Measurements from ENCODE around the gene IGSF9B. TPM values are rescaled to one million over a fixed set of nuclear protein-coding genes. Genes with fewer than 3 reads are reported as not detected.

Gene IGSF9B
- total and polyA plus RNA-seq, 5 experiments from 2014 or later = 0.35 to 16.1 (median 2.2) TPM

GRCh38 chr11:133980665-133981064 is 23.9 kb upstream of the IGSF9B start:
- Mint-ChIP-seq H3K9me3 (no peaks in the 10 kb centered on the region), H3K27me3 (peaks cover 0 to 2% (median 0%) of the 10 kb centered on the region in 5 donors), H3K27ac (no peak overlapping the region), H3K4me1 (peaks cover 0 to 7% (median under 1%) of the 10 kb centered on the region in 4 donors), H3K36me3 (no peaks in the 10 kb centered on the region), H3K4me3 (no peak overlapping the region)
- no peak for ATAC-seq
- no peak for DNase-seq
- POLR2A ChIA-PET = no interaction called here

- Mint-ChIP-seq H3K27me3 (peaks cover 0 to 4% (median 2%) of the 10 kb centered on the region in 5 donors), H3K9me3 (no peaks in the 10 kb centered on the region), H3K4me1 (peaks cover 0 to 7% (median under 1%) of the 10 kb centered on the region in 4 donors), H3K36me3 (no peaks in the 10 kb centered on the region), H3K4me3 (no peak overlapping the region), H3K27ac (peak overlapping the region in 1 of 10 donors; percentile 56)
- ATAC-seq (no peak), DNase-seq (no peak)
- POLR2A ChIA-PET = no interaction called here
These were observed 22.0 kb upstream of the IGSF9B start for GRCh38 chr11:133978794-133979193.

GRCh38 chr11:133977067-133977677 is 20.4 kb upstream of the IGSF9B start:
- ATAC-seq = no peak
- no peak for DNase-seq
- H3K27me3 Mint-ChIP-seq = peaks cover 0 to 7% (median 2%) of the 10 kb centered on the region in 5 donors
- H3K9me3 Mint-ChIP-seq = no peaks in the 10 kb centered on the region
- H3K4me1 Mint-ChIP-seq = peaks cover 0 to 7% (median 0%) of the 10 kb centered on the region in 4 donors
- POLR2A ChIA-PET = interaction anchor here (0.6 kb wide), 1 partner anchor 13 kb away, joined by 4 read pairs; no protein-coding TSS in a partner anchor
- H3K36me3 Mint-ChIP-seq = no peaks in the 10 kb centered on the region
- no peak overlapping the region for H3K27ac Mint-ChIP-seq
- no peak overlapping the region for H3K4me3 Mint-ChIP-seq

GRCh38 chr11:133975488-133975849 is 18.7 kb upstream of the IGSF9B start:
- Mint-ChIP-seq H3K4me1 (peaks cover 0 to 7% (median 0%) of the 10 kb centered on the region in 4 donors), H3K27ac (no peak overlapping the region), H3K27me3 (peaks cover 0 to 7% (median 0%) of the 10 kb centered on the region in 5 donors), H3K9me3 (peaks cover 0 to 2% (median 0%) of the 10 kb centered on the region in 9 donors), H3K36me3 (no peaks in the 10 kb centered on the region), H3K4me3 (no peak overlapping the region)
- DNase-seq (no peak), ATAC-seq (no peak)
- POLR2A ChIA-PET = no interaction called here

GRCh38 chr11:133974836-133975487 is 18.2 kb upstream of the IGSF9B start:
- POLR2A ChIA-PET = no interaction called here
- peaks cover 0 to 2% (median 0%) of the 10 kb centered on the region in 9 donors for H3K9me3 Mint-ChIP-seq
- peaks cover 0 to 7% (median 0%) of the 10 kb centered on the region in 4 donors for H3K4me1 Mint-ChIP-seq
- DNase-seq = no peak
- no peak overlapping the region for H3K4me3 Mint-ChIP-seq
- no peak for ATAC-seq
- no peaks in the 10 kb centered on the region for H3K36me3 Mint-ChIP-seq
- H3K27ac Mint-ChIP-seq = no peak overlapping the region
- H3K27me3 Mint-ChIP-seq = peaks cover 0 to 10% (median 2%) of the 10 kb centered on the region in 5 donors

- H3K4me1 Mint-ChIP-seq = peaks cover 10 to 14% (median 12%) of the 10 kb centered on the region in 4 donors
- H3K27ac Mint-ChIP-seq = no peak overlapping the region
- H3K4me3 Mint-ChIP-seq = no peak overlapping the region
- DNase-seq = no peak
- POLR2A ChIA-PET = no interaction called here
- H3K9me3 Mint-ChIP-seq = peaks cover 0 to 2% (median 0%) of the 10 kb centered on the region in 9 donors
- peaks cover 0 to 11% (median 2%) of the 10 kb centered on the region in 5 donors for H3K27me3 Mint-ChIP-seq
- H3K36me3 Mint-ChIP-seq = no peaks in the 10 kb centered on the region
- ATAC-seq = no peak
These were observed 15.1 kb upstream of the IGSF9B start for GRCh38 chr11:133971881-133972280.

GRCh38 chr11:133969112-133969511 is 12.3 kb upstream of the IGSF9B start:
- DNase-seq (no peak), ATAC-seq (no peak)
- H3K4me3 Mint-ChIP-seq = peak overlapping the region in 1 of 10 donors; percentile 12
- H3K27me3 Mint-ChIP-seq = peaks cover 0 to 12% (median 4%) of the 10 kb centered on the region in 5 donors
- POLR2A ChIA-PET = no interaction called here
- H3K4me1 Mint-ChIP-seq = peaks cover 11 to 20% (median 16%) of the 10 kb centered on the region in 4 donors
- no peak overlapping the region for H3K27ac Mint-ChIP-seq
- H3K36me3 Mint-ChIP-seq = no peaks in the 10 kb centered on the region
- H3K9me3 Mint-ChIP-seq = peaks cover 0 to 2% (median 0%) of the 10 kb centered on the region in 9 donors

- peaks cover 11 to 20% (median 16%) of the 10 kb centered on the region in 4 donors for H3K4me1 Mint-ChIP-seq
- peaks cover 0 to 2% (median 0%) of the 10 kb centered on the region in 9 donors for H3K9me3 Mint-ChIP-seq
- POLR2A ChIA-PET = no interaction called here
- DNase-seq = no peak
- H3K4me3 Mint-ChIP-seq = peak overlapping the region in 8 of 10 donors; percentile 86 to 96 (median 93)
- no peaks in the 10 kb centered on the region for H3K36me3 Mint-ChIP-seq
- peak overlapping the region in 3 of 10 donors; percentile 88 to 97 (median 93) for H3K27ac Mint-ChIP-seq
- ATAC-seq = no peak
- peaks cover 0 to 12% (median 4%) of the 10 kb centered on the region in 5 donors for H3K27me3 Mint-ChIP-seq
These were observed 11.5 kb upstream of the IGSF9B start for GRCh38 chr11:133968300-133968699.

GRCh38 chr11:133967599-133968238 is 11.0 kb upstream of the IGSF9B start:
- ATAC-seq = peak; percentile 44 to 53
- POLR2A ChIA-PET = no interaction called here
- Mint-ChIP-seq H3K4me3 (peak overlapping the region; percentile 86 to 96 (median 92)), H3K9me3 (peaks cover 0 to 2% (median 0%) of the 10 kb centered on the region in 9 donors), H3K27me3 (peaks cover 0 to 12% (median 4%) of the 10 kb centered on the region in 5 donors), H3K36me3 (no peaks in the 10 kb centered on the region), H3K4me1 (peaks cover 11 to 20% (median 16%) of the 10 kb centered on the region in 4 donors), H3K27ac (peak overlapping the region; percentile 83 to 97 (median 92))
- no peak for DNase-seq

GRCh38 chr11:133966921-133967598 is 10.3 kb upstream of the IGSF9B start:
- no peaks in the 10 kb centered on the region for H3K36me3 Mint-ChIP-seq
- ATAC-seq = peak; percentile 88 to 96
- peaks cover 0 to 2% (median 0%) of the 10 kb centered on the region in 9 donors for H3K9me3 Mint-ChIP-seq
- peak overlapping the region; percentile 83 to 97 (median 92) for H3K27ac Mint-ChIP-seq
- POLR2A ChIA-PET = no interaction called here
- H3K4me3 Mint-ChIP-seq = peak overlapping the region; percentile 86 to 96 (median 92)
- H3K4me1 Mint-ChIP-seq = peaks cover 11 to 20% (median 16%) of the 10 kb centered on the region in 4 donors
- DNase-seq = peak; percentile 59 to 86 (median 70)
- peaks cover 0 to 12% (median 4%) of the 10 kb centered on the region in 5 donors for H3K27me3 Mint-ChIP-seq

GRCh38 chr11:133966172-133966651 is 9.4 kb upstream of the IGSF9B start:
- ATAC-seq (no peak), DNase-seq (no peak)
- Mint-ChIP-seq H3K9me3 (peaks cover 0 to 2% (median 0%) of the 10 kb centered on the region in 9 donors), H3K4me1 (peaks cover 11 to 20% (median 16%) of the 10 kb centered on the region in 4 donors), H3K27ac (no peak overlapping the region), H3K27me3 (peaks cover 0 to 12% (median 4%) of the 10 kb centered on the region in 5 donors), H3K36me3 (no peaks in the 10 kb centered on the region), H3K4me3 (peak overlapping the region in 6 of 10 donors; percentile 15 to 96 (median 34))
- POLR2A ChIA-PET = no interaction called here

- H3K36me3 Mint-ChIP-seq = no peaks in the 10 kb centered on the region
- peak overlapping the region in 2 of 10 donors; percentile 29 to 88 for H3K27ac Mint-ChIP-seq
- peaks cover 0 to 11% (median 3%) of the 10 kb centered on the region in 5 donors for H3K27me3 Mint-ChIP-seq
- ATAC-seq (no peak), DNase-seq (no peak)
- H3K4me1 Mint-ChIP-seq = peaks cover 11 to 20% (median 16%) of the 10 kb centered on the region in 4 donors
- H3K9me3 Mint-ChIP-seq = no peaks in the 10 kb centered on the region
- POLR2A ChIA-PET = no interaction called here
- H3K4me3 Mint-ChIP-seq = no peak overlapping the region
These were observed 8.3 kb upstream of the IGSF9B start for GRCh38 chr11:133965031-133965601.

Data from naive thymus-derived CD8-positive, alpha-beta T cell (primary cell).